Ovary (tissue), 3 donors: ENCODE measurements around the gene TNPO2.

Source experiments
- CTCF ChIP-seq, 3 donors: fragments of 450-650 bp in 2 of 3; fragments of 200-600 bp in 1 of 3; IDR thresholded peaks; one replicate each; pipeline versions ENCODE4 v1.5.1 to v1.8.0; 2016 to 2022; ENCODE audit warnings: antibody characterized with exemption in 3 of 3, mild to moderate bottlenecking in 1 of 3
- EP300 ChIP-seq: sonication (generic); formaldehyde crosslinking; IDR thresholded peaks from one replicate; pipeline ENCODE4 v1.6.1; 2017; ENCODE audit warnings: antibody characterized with exemption
- POLR2A ChIP-seq: fragments of 450-650 bp; IDR thresholded peaks from one replicate; pipeline ENCODE4 v1.6.1; 2017; ENCODE audit warnings: antibody characterized with exemption, mild to moderate bottlenecking, moderate library complexity
- donor health status: DM: no; HTN: no; CAD: no.

DNA sequence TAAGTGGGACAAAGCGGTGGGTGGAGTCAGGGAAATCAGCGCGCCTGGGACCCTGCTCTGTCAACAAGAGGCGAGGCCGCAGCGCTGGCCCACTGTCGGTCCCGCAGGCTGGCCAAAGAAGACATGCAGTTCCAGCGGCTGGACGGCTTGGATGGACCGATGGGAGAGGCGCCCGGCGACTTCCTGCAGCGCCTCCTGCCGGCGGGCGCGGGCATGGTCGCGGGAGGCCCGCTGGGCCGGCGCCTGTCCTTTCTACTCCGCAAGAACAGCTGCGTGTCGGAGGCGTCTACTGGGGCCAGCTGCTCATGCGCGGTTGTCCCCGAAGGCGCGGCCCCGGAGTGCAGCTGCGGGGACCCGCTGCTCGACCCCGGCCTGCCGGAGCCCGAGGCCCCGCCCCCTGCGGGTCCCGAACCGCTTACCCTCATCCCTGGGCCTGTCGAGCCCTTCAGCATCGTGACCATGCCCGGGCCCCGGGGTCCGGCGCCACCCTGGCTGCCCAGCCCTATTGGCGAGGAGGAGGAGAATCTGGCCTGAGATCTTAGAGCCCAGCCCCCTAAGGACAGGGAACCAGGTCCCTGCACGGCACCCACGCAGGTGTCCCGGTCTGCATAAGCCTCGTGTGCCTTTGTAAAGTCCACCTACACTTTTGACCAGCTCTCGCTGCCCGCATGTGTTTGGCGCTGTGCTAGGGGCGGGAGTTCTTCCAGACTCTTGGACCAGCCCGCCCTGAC is 34.0 kb upstream of the TNPO2 start:
- TF ChIP-seq CTCF (IDR thresholded peaks at IDR 0.05), result peak; percentile 36 to 78 (median 73)
- no peak for TF ChIP-seq POLR2A
- TF ChIP-seq EP300, result no peak
